Measurements from ENCODE around the gene USH2A.

- TF ChIP-seq ELF4 (IDR thresholded peaks at IDR 0.05) (no peak), TARDBP (IDR thresholded peaks at IDR 0.05) (no peak), SP1 (IDR thresholded peaks at IDR 0.05) (no peak)
- TF ChIP-seq, protein P1, sequence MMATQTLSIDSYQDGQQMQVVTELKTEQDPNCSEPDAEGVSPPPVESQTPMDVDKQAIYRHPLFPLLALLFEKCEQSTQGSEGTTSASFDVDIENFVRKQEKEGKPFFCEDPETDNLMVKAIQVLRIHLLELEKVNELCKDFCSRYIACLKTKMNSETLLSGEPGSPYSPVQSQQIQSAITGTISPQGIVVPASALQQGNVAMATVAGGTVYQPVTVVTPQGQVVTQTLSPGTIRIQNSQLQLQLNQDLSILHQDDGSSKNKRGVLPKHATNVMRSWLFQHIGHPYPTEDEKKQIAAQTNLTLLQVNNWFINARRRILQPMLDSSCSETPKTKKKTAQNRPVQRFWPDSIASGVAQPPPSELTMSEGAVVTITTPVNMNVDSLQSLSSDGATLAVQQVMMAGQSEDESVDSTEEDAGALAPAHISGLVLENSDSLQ (IDR thresholded peaks at IDR 0.05): no peak
These were observed 32.3 kb downstream of the USH2A start for GRCh38 chr1:216390956-216391355.

All from HEK293T (cell line).